Breast epithelium (tissue), 4 donors: Measurements from ENCODE around the gene FSTL4. TPM values are rescaled to one million over a fixed set of nuclear protein-coding genes. Genes with fewer than 3 reads are reported as not detected.

Source experiments
- DNase-seq, 2 donors: peaks; one replicate each; pipeline ENCODE4 v3.0.0-alpha.2; 2019; ENCODE audit warnings: low spot score in 2 of 2
- H3K27ac ChIP-seq, 2 donors: fragments of 200-600 bp; sonication (generic) in 1 of 2; one replicate each; pipeline ENCODE4 v1.5.1; 2016 to 2019; ENCODE audit warnings: mild to moderate bottlenecking in 1 of 2
- H3K27me3 ChIP-seq, 2 donors: fragments of 200-600 bp; sonication (generic) in 1 of 2; one replicate each; pipeline versions ENCODE4 v1.5.1 to v1.6.0; 2017 to 2019; ENCODE audit warnings: control low read depth in 1 of 2, mild to moderate bottlenecking in 1 of 2
- H3K36me3 ChIP-seq: fragments of 200-600 bp; one replicate; pipeline ENCODE4 v1.5.1; 2019
- H3K4me1 ChIP-seq, 2 donors: fragments of 200-600 bp; sonication (generic); one replicate each; pipeline ENCODE4 v1.5.1; 2016 to 2019; ENCODE audit warnings: control low read depth in 1 of 2
- H3K4me3 ChIP-seq, 3 donors: fragments of 200-600 bp; sonication (generic); 1 replicate in 2 of 3; 2 replicates in 1 of 3; pipeline ENCODE4 v1.5.1; 2016 to 2019; ENCODE audit warnings: mild to moderate bottlenecking in 3 of 3, moderate library complexity in 2 of 3
- H3K9me3 ChIP-seq, 2 donors: fragments of 200-600 bp; sonication (generic) in 1 of 2; one replicate each; pipeline ENCODE4 v1.5.1; 2016 to 2019; ENCODE audit warnings: control low read depth in 1 of 2
- CTCF ChIP-seq, 3 donors: fragments of 450-650 bp; IDR thresholded peaks; one replicate each; pipeline ENCODE4 v1.5.1; 2016 to 2017; ENCODE audit warnings: antibody characterized with exemption in 3 of 3, mild to moderate bottlenecking in 3 of 3, moderate library complexity in 3 of 3
- POLR2A ChIP-seq: fragments of 450-650 bp; IDR thresholded peaks from one replicate; pipeline ENCODE4 v1.6.1; 2016; ENCODE audit warnings: antibody characterized with exemption, mild to moderate bottlenecking, moderate library complexity
- POLR2AphosphoS5 ChIP-seq, 3 donors: sonication (generic); formaldehyde crosslinking; IDR thresholded peaks; one replicate each; pipeline ENCODE4 v1.6.1; 2017; ENCODE audit warnings: antibody characterized with exemption in 3 of 3
- intact Hi-C: fragments of 100-400 bp; cut with DNase I; formaldehyde crosslinking; loops from one replicate; pipeline ENCODE4 v1.15.1; 2023; ENCODE audit warnings: low total_unique reads
- total RNA-seq, 3 donors: library from RNA; depleted of rRNA; stranded (reverse); fragments of >200 nt; gene quantifications; one replicate each; pipeline ENCODE4 v1.1.0, GENCODE V29; 2016

Gene FSTL4
- total RNA-seq, 3 donors from 2014 or later: 0.16 to 0.98 (median 0.88) TPM

DNA sequence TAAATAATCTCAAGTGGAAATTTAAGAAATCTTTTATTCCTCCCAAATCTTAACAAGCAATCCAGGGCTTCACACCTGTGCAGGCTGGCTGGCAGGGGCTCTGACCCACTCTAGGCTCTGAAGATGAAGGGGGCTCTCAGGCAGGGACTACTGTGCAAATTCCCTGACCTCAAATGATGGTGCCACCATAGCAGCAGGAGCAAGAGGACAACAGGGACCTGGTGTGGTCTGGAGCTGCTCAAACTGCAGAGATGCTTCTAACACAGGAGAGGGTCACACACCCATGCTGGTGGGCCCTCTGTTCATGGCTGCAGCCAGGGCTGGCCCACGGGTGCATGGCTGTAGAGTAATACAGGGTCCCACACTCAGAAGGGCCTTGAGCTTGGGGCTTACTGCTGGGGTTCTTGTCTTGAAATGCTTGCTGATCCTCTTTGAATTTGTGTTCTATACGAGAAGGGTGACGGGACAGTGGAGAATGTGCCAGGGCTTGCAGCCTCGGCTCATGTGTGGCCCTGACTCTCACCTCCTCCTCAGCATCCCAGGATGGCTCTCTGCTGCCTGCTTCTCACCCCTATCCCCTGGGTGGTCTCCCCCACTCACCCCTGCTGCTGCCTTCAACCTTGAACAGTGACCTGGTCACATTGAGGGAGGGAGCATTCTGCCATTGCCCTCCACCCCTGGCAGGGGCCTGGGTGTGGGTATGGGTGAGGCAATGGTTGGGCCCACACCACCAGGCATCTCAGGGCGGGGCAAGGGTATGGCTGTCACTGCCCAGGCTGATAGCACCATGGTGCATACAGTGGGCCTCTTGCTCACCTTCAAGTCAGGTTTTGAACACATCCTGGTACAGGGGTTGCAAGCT is 191.7 kb downstream of the FSTL4 start:
- intact Hi-C loops: no loop called here
- DNase-seq: peak in 1 of 2 donors; percentile 37
- Histone ChIP-seq H3K27ac (no peak overlapping the region), H3K9me3 (no peaks in the 10 kb centered on the region), H3K36me3 (no peaks in the 10 kb centered on the region), H3K4me3 (no peak overlapping the region), H3K4me1 (peaks cover 0 to 6% of the 10 kb centered on the region in 2 donors), H3K27me3 (no peaks in the 10 kb centered on the region)
- TF ChIP-seq CTCF (IDR thresholded peaks at IDR 0.05) (no peak), POLR2A (no peak), POLR2AphosphoS5 (IDR thresholded peaks at IDR 0.05) (no peak)

GRCh38 chr5:133415906-133416305 is 196.4 kb downstream of the FSTL4 start:
- no peak overlapping the region for H3K27ac ChIP-seq
- H3K27me3 ChIP-seq: no peaks in the 10 kb centered on the region
- intact Hi-C loops: no loop called here
- DNase-seq: no peak
- H3K9me3 ChIP-seq: no peaks in the 10 kb centered on the region
- no peaks in the 10 kb centered on the region for H3K4me1 ChIP-seq
- no peak overlapping the region for H3K4me3 ChIP-seq
- no peaks in the 10 kb centered on the region for H3K36me3 ChIP-seq
- TF ChIP-seq POLR2A (no peak), POLR2AphosphoS5 (IDR thresholded peaks at IDR 0.05) (no peak), CTCF (IDR thresholded peaks at IDR 0.05) (no peak)

GRCh38 chr5:133415506-133415905 is 196.8 kb downstream of the FSTL4 start:
- no peak overlapping the region for H3K4me3 ChIP-seq
- no peaks in the 10 kb centered on the region for H3K36me3 ChIP-seq
- no peaks in the 10 kb centered on the region for H3K4me1 ChIP-seq
- no peaks in the 10 kb centered on the region for H3K27me3 ChIP-seq
- H3K27ac ChIP-seq: no peak overlapping the region
- TF ChIP-seq CTCF (IDR thresholded peaks at IDR 0.05) (no peak), POLR2A (no peak), POLR2AphosphoS5 (IDR thresholded peaks at IDR 0.05) (no peak)
- H3K9me3 ChIP-seq: no peaks in the 10 kb centered on the region
- no peak for DNase-seq
- intact Hi-C loops: no loop called here

DNA sequence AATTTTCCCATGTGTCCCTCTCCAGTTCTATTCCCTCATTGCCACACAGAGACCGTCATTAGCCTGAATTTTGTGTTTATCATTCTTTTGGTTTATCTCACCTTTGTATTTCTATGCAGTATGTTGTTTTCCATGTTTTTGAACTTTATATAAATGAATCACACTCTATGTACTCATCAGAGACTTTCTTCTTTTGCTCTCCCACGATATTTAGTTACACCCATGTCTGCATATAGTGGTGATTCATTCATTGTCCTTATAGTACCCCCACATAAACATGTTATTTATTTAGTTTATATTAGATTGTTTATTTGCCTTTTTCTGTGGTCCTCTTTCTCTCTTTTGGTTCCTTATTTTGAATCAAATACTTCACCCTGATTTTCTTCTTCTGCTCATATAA is 199.7 kb downstream of the FSTL4 start:
- H3K27ac ChIP-seq: no peak overlapping the region
- no peaks in the 10 kb centered on the region for H3K9me3 ChIP-seq
- no peak for DNase-seq
- H3K4me1 ChIP-seq: no peaks in the 10 kb centered on the region
- TF ChIP-seq POLR2AphosphoS5 (IDR thresholded peaks at IDR 0.05) (no peak), CTCF (IDR thresholded peaks at IDR 0.05) (no peak), POLR2A (no peak)
- H3K27me3 ChIP-seq: no peaks in the 10 kb centered on the region
- no peaks in the 10 kb centered on the region for H3K36me3 ChIP-seq
- intact Hi-C loops: no loop called here
- H3K4me3 ChIP-seq: no peak overlapping the region

GRCh38 chr5:133410335-133410828 is 202.0 kb downstream of the FSTL4 start:
- intact Hi-C loops: no loop called here
- Histone ChIP-seq H3K27me3 (no peaks in the 10 kb centered on the region), H3K36me3 (no peaks in the 10 kb centered on the region), H3K4me1 (no peaks in the 10 kb centered on the region), H3K4me3 (no peak overlapping the region), H3K27ac (no peak overlapping the region), H3K9me3 (no peaks in the 10 kb centered on the region)
- no peak for DNase-seq
- no peak for TF ChIP-seq POLR2AphosphoS5 (IDR thresholded peaks at IDR 0.05)
- no peak for TF ChIP-seq POLR2A
- no peak for TF ChIP-seq CTCF (IDR thresholded peaks at IDR 0.05)
